RKO (cell line): ENCODE data around the gene DTX1.

Experiments
- DNase-seq: peaks from one replicate; pipeline ENCODE4 v3.0.0-alpha.2; 2016; ENCODE audit warnings: low spot score

Gene DTX1

DNA sequence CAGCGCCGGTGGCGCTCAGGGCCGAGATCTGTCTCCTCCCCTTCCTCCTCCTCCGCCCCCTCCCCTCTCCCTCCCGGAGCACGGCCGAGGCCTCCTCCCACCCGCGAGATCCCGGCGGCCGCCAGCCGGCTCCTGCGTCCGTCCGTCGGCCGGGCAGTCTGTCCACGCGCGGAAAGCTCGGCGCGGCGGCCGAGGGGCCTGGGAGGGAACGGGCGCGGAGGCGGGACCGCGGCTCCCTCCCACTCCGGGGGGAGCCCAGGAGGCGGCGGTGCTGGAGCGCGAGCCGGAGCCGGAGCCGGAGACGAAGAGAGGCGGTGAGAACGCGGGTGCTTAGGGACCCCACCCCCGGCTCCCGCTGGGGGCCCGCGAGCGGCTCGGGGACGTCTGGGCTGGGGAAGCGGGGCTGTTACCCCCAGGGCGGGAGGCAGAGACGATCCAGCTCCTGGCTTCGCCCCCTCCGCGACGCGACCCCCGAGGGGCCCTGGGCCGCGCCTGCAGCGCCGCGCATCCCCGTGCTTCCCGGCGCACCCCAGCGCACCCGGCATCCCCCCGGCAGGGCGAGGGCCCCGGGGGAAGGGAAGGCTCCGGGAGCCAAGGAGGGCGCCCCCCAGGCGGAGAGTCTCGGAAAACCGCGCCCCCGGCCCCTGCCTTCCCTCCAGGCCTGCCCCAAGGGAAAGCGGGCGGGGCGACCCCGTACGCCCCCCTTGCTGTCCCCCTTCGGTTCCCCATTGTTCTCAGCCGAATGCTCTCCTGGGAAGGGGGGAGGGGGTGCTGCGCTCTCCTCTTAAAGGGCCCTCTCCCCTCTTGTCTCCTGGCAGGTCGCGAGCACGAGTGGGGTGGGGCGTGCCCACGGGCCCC lies at the start of gene DTX1:
TSS of gene DTX1 (plus strand) at position 100 of the 858 bp plus-strand sequence. CDS start 1,463 bp downstream, outside the sequence.
- DNase-seq = no peak

DNA sequence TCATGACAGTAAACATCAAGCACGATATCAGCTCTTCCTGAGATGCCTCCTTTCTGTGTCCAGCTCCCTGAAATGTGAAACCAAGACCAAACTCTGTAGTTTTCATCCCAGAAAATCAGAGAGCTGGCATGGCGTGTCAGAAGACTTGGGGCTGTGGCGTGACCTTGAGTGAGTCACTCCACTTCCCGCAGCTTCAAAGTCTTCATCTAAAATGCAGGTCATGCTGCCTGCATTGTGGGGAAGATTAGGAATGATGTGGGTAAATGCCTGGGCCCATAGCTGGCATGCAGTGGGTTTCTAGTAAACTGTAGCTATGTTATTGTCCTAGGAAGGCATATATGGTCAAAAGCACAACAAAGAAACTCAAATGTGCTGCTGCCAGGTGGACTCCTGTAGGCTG lies 49.4 kb upstream of the DTX1 start:
- no peak for DNase-seq

DNA sequence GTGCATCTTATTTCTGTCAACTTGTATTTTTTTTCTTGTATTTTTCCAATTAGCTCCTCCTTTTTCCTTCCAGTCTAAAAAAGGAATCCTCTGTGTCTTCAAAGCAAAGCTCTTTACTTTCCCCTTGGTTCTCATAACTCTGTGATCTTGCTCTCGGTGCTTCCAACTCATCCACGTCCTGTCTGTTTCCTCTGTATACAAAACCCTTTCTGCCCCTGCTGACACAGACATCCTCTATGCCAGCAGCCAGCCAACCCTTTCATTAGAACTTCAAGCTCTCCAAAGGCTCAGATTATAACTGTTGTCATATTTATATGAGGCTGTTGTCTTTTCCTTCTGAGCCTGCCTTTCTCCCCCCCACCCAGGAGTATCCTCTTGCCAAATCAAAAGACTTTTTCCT lies 45.8 kb upstream of the DTX1 start:
- DNase-seq = no peak

DNA sequence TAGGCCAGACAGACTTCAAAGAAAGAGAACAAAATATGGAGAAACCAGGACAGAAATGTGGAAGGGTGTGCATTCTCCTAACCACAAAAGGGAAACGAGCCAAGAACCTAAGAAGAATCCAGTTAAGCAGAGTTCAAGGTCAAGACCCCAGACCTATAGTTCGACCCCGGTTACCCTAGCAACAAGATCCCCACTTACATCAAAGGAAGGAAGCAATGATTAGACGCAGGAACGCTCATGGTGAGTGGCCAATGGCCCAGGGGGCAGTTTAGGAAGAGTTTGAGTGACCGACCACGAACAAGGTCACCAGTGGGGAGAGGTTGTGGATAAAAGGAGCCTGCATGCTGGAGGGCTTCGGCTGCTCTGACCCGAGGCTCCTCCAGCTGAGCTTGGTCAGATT lies 42.0 kb upstream of the DTX1 start:
- DNase-seq = no peak

DNA sequence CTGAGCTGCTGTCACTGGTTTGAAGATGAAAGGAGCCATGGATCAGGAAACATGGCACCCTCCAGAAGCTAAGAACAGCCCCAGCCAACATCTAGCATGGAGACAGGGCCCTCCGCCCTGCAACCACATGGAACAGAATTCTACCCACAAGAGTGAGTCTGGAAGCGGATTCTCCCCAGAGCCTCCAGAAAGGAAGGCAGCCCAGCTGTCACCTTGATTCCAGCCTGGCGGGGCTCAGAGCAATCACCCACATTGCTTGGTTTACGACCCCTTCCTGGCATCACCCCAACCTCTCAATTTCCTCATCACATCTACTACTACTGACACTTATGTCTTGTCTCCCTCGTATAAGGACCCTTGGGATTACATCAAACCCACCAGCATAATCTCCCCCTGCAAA lies 39.7 kb upstream of the DTX1 start:
- DNase-seq = no peak

DNA sequence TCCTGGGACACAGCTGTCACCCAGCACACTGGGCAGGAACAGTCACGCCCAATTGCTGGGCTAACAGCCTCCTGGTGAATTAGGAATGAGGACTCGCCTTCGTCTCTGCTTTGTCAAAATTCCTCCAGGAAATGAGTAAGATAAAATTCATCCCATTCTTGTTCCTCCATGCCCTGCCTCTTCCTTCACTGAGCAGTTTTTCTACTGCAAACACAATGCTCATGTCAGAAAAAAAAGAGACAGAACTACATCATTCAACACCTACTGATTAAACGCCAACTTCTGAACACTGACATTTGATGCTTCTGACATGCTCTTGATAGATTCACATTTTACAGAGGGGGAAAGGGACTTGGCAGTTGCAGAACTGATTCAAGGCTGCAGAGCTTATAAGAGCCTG lies 37.5 kb upstream of the DTX1 start:
- no peak for DNase-seq

DNA sequence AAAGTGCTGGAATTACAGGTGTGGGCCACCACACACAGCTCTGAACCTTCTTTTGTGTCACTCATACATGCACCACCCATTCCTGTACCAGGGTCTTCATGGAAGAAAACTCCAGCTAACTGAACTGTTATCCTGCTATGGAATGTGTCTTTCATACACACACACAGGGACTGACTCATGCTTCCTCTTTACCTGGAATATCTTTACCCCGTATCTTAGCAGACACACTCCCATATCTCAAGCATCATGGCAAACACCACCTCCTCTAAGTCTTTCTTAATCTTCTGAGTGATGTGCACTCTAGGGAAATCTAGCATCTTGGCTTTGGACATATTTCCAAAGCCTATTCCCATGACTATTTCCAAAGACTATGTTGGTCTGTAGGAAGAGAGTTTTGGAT lies 35.0 kb upstream of the DTX1 start:
- DNase-seq = no peak

DNA sequence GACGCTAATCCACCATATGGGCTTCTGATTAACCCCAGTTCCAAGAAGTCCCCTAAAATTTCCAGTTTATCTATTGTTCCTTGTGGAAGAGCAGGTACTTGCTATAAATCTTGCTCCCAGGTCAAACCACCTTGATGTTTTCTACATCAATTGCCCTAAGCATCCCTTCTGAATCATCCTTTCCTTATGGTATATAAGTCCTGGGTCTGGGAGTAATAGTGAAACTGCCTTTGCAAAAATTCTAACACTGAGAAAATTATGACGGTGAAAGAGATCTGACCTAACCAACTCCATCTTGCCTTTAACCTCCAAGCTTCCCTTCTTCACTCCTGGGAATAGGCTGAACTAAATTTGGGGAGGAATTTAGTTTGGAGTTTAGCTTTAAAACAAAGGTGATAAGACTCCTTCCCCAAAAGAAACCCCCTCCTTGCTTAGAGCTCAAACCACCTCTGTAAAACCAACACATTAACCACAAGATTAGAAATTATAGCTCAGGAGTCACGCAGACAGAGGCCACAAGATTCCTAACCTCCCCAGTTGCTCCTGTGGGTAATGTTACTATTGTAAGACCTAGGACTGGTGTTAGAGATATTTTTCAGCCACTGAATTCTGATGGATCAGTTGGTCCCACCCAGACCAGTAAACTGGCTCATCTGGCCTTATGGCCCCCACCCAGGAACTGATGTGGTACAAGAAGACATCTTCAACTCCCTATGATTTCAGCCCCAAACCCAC lies 33.8 kb upstream of the DTX1 start:
- DNase-seq = no peak

DNA sequence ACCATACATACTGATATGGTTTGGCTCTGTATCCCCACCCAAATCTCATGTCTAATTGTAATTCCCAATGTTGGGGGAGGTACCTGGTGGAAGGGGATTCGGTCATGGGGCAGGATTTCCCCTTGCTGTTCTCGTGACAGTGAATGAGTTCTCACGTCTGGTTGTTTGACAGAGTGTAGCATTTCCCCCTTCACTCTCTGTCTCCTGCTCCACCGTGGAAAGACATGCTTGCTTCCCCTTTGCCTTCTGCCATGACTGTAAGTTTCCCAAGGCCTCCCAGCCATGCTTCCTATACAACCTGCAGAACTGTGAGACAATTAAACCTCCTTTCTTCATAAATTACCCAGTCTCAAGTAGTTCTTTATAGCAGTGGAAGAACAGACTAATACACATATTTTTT lies 28.8 kb upstream of the DTX1 start:
- DNase-seq = no peak

DNA sequence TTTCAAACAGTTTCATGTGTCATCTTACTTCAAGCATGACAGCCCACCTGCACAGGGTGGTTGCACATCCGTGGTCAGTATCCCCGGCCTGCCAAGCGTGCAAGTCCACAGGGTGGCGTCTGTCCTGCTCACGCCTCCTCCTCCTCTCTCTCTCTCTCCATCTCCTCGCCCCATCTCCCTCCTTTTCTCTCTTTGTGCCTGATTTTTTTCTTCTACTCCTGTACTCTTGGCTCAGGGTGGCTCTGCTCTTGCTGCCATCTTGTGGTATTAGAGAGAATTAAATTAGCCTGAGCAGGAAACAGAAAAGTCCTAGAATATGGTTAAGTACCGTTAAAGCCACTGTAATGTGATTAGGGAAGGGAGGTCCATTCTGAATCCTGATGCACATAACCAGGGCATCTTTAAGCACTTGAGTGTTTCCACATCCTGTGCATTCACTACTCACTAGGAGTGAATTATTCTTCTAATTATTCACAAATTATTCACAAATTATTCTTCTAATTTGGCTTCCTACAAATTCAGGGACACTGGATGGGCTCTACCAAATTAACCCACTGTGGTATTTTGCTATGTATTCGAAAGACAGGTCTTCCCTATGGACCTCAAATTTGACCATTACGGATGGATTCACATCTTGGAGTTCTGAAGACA lies 25.5 kb upstream of the DTX1 start:
- peak; percentile 56 for DNase-seq

DNA sequence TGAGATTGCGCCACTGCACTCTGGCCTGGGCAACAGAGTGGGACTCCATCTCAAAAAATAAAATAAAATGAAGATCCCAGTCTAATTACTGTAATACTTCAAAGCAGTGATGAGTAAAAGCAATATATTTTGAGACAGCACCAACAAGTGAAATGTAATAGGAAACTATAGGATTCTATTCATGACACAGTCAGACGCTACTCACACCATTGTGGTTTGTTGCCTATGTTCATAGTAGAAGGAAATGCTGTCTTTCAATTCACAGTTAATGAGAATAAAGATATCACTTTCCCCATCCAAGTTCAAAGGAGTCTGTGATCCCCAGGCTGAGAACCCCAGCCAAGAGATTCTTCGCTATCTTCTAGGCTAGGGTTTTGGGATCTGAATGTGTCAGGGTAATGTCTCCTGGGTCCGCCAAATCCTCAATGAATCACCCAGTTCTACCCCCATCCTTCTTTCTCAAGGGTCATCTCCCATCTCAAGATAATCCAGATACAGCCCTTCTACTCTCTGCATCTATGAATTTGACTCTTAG lies 16.6 kb upstream of the DTX1 start:
- DNase-seq = peak; percentile 22

DNA sequence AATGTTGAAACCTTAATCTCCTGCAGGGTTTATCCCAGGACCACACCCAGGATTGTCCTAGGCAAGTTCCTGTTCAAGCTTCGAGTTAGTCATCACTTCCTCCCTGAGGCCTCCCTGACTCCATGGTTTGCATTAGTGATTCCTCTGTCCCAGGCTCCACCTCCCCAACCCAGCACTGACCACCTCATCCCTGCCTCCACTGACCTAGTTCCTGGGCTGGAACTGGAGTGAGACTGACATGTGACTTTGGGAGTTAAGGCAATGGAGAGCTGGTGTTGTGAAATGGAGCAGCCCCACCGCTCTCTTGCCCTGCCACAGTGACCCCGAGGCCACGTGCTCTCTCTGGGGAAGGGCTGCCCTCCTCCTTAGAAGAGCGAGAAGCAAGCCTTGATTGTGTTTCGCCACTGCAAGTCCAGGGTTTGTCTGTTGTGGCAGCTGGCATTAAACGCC lies 15.8 kb upstream of the DTX1 start:
- DNase-seq = peak; percentile 58

DNA sequence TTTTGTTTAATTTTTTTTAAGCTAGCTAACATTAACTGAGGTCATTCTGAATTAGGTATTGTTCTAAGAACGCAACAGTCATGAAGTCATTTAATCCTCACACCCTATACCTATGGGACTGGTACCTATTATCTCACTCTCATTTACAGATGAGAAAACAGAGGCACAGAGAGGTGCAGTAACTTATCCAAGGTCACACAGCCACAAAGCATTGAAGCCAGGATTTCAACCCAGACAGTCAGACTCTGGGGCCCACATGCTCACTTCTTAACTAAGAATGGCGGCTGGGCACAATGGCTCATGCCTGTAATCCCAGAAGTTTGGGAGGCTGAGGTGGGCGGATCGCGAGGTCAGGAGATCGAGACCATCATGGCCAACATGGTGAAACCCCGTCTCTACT lies 15.0 kb upstream of the DTX1 start:
- no peak for DNase-seq

DNA sequence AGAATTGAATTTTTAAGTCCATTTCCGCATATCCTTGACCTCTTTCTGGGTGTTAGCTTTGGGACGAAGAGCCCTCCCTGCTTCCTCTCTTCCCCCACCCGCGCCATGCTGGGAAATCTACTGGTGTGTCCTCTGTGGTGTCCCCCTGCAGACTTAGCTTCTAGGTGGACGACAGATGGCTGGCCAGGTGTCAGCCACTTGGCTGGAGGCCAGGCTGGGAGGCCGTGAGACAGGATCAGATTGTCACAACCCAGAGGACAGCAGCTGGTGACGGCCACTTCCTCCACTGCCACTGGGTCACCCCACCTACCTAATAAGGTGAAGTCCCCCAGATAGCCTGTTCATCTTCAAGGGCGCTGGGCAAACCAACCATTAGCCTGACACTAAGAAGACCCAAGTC lies 13.3 kb upstream of the DTX1 start:
- no peak for DNase-seq

DNA sequence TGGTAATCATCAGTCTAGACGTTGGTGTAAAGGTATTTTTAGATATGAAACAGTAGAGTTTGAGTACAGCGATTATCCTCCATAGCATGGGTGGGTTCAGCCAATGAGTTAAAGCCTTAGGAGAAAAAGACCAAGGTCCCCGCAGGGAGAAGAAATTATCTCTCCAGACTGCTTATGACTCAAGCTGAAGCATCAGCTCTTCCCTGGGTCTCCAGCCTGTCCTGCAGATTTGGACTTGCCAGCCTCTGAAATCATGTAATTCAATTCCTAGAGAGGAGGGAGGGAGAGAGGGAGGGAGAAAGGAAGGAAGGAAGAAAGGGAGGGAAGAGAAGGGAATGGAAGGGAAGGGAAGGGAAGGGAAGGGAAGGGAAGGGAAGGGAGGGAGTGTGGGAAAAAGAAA lies 12.0 kb upstream of the DTX1 start:
- no peak for DNase-seq

DNA sequence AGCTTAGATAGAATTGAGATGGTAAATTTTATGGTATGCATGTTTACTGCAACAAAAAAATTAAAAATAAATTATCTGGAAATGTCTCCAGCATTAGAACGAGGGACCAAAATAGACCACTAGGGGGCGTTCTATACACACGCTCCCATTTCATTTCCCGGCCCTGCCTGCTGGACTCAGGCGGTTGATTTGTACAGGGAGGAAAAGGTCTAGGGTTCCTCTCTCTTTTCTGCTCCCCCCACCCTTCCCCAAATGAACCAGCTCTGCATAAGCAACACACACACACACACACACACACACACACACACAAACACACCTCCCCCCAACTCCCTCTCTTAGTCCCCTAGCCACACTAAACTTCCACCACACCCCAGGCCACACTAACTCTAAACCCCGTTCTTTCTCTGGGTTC lies 7.8 kb upstream of the DTX1 start:
- peak; percentile 73 for DNase-seq

DNA sequence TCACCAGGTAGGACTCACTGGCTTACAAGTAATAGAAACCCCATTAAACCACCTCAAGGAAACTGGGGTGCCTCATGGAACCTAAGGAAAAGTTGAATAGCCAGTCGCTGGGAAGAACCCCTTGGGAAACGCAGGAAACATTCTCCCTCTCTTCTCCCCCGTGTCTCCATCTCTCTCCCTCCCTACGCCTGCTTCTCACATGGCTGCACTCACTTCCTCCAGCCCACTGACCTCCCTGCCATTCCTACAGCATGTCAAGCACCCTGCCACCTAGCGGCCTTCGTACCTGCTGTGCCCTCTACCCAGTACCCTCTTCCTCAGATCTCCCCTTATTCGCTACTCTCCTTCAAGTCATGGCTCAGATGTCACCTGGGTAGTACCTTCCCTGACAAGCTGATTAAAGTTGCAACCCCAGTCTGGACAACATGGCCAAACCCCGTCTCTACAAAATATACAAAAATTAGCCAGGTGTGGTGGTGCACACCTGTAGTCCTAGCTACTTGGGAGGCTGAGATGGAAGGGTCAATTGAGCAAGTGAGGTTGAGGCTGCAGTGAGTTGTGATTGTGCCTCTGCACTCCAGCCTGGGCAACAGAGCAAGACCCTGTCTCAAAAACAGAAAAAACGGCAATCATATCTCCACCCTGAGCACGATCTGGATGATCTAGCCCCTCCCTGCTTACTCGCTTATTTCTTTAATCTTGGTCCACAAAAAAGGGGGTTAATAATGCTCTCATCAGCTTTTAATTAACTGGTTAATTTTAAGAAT lies 6.4 kb upstream of the DTX1 start:
- DNase-seq = no peak

DNA sequence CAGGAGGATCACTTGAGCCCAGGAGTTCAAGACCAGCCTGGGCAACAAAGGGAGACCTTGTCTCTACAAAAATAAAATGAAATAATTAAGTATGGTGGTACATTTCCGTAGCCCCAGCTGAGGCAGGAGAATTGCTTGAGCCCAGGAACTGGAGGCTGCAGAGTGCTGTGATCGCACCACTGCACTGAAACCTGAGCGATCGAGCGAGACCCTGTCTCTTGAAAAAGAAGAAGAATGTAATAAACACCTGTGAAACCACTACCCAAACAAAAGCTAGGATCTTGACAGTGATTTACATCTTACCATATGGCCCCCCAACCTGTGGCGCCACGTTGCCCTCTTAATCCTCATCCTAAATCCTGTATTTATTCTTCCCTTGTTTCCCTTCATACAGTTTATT lies 5.7 kb upstream of the DTX1 start:
- DNase-seq = no peak

DNA sequence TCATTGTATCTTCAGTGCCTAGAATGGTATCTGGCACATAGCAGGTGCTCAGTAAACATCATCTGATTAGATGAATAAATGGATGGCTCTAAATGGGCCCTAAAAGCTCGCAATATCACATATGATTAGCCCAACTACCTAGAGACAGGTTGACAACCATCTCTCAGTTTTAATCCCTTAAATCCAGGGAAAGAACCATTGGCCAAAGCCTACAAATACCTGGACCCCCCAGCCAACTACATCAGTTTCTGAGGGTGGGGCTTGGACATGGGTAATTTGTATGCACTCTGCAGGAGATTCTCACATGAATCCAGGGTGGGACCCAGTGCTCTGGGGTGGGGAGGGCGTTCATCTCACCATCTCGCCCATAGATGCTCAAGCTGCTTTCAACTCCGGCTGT lies 4.8 kb upstream of the DTX1 start:
- no peak for DNase-seq

DNA sequence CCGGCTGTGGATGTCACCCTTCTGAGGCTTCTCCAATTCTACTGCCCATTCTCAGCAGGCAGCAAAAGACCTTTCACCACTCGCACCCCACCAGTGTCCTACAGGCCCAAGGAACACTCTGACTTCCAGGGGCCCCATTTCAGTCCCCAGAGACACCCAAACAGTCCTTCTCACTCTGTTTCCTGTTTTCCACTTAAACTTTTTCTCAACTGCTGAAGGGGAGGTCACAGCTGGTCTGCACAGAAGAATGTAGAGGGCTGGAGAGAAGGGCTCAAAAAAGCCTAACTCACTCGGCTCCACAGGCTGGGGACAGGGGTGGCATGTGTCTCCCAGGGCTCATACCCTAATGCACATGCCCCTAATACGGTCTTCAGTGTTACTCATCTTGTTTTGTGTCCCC lies 4.2 kb upstream of the DTX1 start:
- no peak for DNase-seq

DNA sequence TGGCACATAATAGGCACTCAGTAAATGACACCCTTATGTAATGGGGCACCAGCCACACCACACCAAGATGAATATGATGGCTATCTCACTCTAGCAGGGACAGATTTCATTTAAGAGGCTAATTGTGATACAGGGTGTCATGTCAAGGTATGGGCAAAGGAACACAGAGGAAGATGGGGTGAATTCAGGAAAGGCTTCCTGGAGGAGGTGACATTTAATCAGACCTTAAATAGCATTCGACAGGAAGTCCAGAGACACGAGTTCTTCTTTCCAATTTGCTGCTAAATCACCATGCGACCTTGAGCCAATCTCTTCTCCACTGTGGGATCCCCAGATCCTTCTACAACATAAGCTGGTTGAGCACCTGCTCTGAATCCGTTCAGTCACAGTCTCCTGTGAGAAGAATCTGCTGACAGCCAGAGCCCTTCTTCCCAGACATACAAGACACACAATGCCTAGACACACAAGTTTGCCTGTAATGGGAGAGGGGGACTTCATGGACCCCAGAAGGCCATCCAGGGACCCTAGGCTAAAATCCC lies 1.5 kb upstream of the DTX1 start:
- DNase-seq = no peak
